WI38 (cell line): ENCODE measurements around the gene CACNG6.
"Not testable (repeated sequence)": the region's sequence is repeated elsewhere in the genome, so short reads cannot be mapped to it uniquely, and the experiment has no call there.

Source experiments
- H3K4me3 ChIP-seq: 2 replicates; pipeline ENCODE4 v1.5.1; 2011; ENCODE audit warnings: low read depth, mild to moderate bottlenecking, control low read depth, low read length
- TF ChIP-seq, protein P1 (sequence below): IDR thresholded peaks from 2 replicates; pipeline ENCODE4 v1.5.1; 2012; ENCODE audit warnings: low read depth, mild to moderate bottlenecking, control low read depth, low read length

The CACNG6 gene

DNA sequence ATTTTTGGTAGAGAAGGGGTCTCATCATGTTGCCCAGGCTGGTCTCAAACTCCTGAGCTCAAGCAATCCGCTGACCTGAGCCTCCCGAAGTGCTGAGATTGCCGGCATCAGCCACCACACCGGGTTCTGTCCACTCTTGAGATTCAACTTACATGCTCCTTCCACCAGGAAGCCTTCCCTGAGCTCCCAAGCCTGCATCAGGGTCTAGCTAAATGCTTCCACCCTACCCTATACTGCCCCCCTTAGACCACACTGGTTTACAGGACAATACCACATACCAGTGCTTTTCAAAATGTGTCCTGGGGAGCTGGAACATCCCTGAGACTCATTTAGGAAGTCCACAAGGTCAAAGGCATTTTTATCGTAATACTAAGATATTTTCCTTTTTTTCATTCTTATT lies 43.8 kb upstream of the CACNG6 start:
- TF ChIP-seq, protein P1, sequence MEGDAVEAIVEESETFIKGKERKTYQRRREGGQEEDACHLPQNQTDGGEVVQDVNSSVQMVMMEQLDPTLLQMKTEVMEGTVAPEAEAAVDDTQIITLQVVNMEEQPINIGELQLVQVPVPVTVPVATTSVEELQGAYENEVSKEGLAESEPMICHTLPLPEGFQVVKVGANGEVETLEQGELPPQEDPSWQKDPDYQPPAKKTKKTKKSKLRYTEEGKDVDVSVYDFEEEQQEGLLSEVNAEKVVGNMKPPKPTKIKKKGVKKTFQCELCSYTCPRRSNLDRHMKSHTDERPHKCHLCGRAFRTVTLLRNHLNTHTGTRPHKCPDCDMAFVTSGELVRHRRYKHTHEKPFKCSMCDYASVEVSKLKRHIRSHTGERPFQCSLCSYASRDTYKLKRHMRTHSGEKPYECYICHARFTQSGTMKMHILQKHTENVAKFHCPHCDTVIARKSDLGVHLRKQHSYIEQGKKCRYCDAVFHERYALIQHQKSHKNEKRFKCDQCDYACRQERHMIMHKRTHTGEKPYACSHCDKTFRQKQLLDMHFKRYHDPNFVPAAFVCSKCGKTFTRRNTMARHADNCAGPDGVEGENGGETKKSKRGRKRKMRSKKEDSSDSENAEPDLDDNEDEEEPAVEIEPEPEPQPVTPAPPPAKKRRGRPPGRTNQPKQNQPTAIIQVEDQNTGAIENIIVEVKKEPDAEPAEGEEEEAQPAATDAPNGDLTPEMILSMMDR: no peak
- no peak overlapping the region for H3K4me3 ChIP-seq

GRCh38 chr19:53948611-53949010 lies 42.8 kb upstream of the CACNG6 start:
- H3K4me3 ChIP-seq: not testable (repeated sequence)

DNA sequence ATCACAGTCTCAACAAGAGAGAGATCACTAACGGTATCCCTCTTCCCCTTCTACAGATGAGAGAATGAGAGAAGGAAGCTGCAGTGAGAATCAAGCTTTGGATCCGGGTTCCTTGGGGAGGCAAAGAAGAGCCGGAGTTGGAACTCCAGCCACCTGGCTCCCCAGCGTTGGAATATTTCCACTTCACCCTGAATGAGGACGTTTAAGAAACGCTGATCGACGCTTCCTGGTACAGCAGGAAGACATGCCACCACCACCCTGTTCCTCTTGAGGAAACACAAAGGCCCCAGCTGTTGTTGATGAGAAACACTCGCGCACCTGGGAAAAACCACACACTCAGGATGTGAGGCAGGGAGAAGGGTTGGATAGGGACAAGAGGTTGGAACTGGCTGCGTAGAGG lies 40.0 kb upstream of the CACNG6 start:
- TF ChIP-seq, protein P1: no peak
- no peak overlapping the region for H3K4me3 ChIP-seq

DNA sequence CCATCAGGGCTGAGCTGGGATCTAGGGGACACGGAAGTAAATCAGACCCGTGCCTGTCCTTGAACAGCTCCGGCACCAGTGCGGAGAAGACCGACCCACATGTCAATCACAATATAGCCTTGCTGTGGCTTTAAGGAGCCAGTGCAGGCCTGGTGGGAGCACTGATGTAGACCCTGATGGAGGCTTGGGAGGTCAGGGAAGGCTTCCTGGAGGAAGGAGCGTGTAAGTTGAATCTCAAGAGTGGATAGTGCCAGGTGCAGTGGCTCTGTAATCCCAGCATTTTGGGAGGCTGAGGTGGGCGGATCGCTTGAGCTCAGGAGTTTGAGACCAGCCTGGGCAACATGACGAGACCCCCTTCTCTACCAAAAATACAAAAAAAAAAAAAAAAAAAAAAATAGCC lies 39.5 kb upstream of the CACNG6 start:
- H3K4me3 ChIP-seq: no peak overlapping the region
- TF ChIP-seq, protein P1: no peak

- TF ChIP-seq, protein P1: no peak
- H3K4me3 ChIP-seq: no peak overlapping the region
Measured at GRCh38 chr19:53953383-53953782, 38.1 kb upstream of the CACNG6 start.

DNA sequence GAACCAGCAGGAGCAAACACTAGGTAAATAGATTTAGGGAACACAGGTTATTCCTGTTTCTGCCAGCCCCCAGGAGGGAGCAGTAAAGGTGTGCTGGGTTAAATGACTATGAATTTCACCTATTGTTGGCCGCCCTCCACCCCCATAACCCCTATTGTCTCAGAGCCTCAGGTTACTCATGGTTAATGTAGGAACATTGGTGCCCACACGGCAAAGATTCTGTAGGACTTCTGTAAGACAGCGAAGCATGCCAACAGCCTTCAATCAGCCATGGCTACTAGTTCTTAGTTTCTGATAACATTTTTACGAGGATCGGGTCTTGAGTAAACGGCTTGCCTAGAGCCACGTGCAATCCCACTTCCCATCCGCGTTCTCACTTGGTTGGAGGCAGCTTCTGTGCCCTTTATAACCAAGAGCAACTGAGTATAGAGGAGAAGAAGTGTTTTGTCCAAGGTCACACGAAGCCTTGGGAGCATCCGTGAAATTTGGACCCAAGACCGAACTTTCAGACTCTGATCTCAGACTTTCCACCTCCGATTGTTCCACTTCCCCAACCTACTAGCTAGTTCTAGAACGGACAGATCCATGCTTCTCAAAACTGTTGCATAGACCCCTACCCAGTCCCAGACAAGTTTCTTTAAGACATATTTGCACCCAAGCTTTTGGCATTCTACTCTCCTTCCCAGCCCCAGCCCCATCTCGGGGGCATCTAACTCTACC lies 33.8 kb upstream of the CACNG6 start:
- TF ChIP-seq, protein P1: no peak
- H3K4me3 ChIP-seq: no peak overlapping the region

GRCh38 chr19:53958168-53958571 lies 33.3 kb upstream of the CACNG6 start:
- no peak overlapping the region for H3K4me3 ChIP-seq
- TF ChIP-seq, protein P1: no peak
